ENCODE results near the gene ALDH3A1.
A peak's percentile ranks its signal among the peaks of the same experiment; 100 is the strongest.

Gene ALDH3A1

DNA sequence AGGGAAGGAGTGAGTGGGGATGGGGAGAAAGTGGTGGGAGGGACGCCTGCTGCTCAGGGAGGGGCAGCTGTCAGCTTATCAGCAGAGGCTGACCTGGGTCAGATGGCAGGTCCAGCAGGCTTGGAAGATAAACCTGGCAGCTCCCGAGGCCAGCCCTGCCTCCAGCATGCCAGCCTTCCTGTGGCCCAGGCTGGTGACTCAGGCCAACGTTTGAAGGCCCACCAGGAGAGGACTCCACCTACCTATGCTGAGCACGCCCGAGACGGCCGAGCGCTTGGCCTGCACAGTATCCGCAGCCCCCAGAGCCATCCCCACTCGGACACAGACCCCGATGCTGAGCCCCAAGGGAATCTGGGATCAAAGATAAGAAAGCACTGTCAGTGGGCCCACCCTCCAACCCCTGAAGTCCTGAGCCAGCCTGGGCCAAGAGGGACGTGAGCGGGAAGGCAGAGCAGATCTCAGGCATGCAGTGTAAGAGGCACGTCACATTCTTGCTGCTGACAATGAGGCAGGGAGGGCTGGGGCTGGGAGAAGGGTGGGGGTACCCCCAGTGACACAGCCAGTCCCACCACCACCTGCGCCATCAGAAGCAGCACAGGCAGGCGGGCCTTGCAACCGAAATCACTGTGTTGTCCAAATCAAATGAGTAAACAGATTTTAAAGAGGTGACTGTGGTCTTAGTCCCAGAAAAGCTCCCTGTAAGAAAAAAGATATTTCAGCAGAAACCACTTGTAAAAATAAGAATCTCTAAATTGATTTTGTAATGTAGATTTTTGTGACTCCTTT, 44.1 kb downstream of the ALDH3A1 start:
- DNase-seq (ENCODE audit: low spot score) (no peak), FAIRE-seq (no peak)

DNA sequence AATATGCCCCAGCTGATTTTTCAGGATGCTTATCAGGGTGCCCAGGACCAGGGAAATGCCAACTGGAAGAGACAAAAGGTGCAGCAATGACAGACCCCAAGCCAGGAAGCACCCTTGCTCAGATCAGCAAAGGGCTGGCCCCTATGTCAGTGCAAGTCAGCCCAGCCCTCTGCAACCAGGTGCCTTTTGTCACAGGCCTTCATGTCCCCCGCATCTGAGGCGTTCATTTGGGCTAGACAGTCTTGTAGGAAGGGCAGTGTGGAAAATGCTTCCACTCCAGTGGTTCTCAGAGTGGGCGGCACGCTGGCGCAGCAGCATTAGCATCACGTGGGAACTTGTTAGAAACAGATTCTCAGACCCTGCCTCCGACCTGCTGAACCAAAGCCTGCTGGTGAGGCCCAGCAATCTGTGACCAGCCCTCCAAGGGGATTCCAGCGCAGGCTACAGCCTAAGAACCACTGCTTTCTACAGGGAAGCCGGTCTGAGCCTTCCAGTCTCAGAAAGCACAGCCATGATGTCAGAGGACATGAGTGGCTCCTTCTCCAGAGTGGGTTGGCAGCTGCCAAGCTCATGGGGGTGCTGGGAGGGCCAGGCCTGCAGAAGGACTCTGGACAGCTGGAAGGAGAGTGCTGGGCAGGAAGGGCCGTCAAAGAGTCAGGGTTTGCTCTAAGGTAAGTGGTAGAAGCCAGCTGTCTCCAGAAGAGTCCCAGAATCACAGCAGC, 44.8 kb downstream of the ALDH3A1 start:
- no peak for FAIRE-seq
- DNase-seq (ENCODE audit: low spot score) = no peak

DNA sequence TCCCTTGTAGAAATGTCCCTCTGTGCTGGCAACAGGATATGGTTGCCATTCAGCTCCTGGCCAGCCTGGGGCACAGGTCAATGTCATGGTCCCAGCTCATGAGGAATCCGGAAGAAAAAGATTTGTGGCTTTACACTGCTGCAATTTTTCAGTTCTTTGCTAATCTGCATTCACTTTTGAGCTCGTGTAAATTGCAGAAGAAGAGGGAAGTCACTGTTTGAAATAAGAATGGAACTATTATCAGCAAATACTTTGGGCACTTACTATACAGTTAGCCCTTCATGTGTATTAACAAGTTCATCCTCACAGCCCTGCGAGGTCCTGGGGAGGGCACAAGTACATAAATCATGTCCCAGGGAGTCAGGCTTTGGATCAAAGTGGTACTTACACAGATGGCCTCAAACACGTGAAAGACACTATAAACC, 45.9 kb downstream of the ALDH3A1 start:
- DNase-seq (ENCODE audit: low spot score) (peak; percentile 20), FAIRE-seq (no peak)

Measured in RCC 7860 (cell line).